Measurements from ENCODE around the gene KATNAL1.

DNA sequence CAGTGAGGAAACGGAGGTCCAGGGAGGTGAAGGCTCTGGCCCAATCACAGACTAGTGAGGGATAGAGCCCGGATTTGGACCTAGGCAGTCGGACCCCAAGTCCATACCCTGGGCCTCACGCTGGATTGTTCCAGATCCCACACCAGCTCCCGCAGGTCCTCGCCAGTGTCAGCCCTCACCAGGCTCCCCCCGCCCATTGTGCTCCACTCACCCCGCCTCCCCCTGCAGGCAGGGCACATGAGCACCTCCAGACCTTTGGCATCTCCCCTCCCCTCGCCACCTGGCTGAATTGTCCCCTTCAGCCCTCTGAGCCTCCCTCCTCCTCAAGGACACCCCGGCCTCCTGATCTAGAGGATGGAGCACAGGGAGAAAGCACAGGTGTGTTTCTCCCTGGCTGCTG lies 152.4 kb downstream of the KATNAL1 start:
- TF ChIP-seq SRF (IDR thresholded peaks at IDR 0.05; ENCODE audit: low read depth in 2 of 2, low read length in 2 of 2), result no peak
- TF ChIP-seq, protein P1, sequence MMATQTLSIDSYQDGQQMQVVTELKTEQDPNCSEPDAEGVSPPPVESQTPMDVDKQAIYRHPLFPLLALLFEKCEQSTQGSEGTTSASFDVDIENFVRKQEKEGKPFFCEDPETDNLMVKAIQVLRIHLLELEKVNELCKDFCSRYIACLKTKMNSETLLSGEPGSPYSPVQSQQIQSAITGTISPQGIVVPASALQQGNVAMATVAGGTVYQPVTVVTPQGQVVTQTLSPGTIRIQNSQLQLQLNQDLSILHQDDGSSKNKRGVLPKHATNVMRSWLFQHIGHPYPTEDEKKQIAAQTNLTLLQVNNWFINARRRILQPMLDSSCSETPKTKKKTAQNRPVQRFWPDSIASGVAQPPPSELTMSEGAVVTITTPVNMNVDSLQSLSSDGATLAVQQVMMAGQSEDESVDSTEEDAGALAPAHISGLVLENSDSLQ (IDR thresholded peaks at IDR 0.05), result no peak
- TF ChIP-seq, protein P2, sequence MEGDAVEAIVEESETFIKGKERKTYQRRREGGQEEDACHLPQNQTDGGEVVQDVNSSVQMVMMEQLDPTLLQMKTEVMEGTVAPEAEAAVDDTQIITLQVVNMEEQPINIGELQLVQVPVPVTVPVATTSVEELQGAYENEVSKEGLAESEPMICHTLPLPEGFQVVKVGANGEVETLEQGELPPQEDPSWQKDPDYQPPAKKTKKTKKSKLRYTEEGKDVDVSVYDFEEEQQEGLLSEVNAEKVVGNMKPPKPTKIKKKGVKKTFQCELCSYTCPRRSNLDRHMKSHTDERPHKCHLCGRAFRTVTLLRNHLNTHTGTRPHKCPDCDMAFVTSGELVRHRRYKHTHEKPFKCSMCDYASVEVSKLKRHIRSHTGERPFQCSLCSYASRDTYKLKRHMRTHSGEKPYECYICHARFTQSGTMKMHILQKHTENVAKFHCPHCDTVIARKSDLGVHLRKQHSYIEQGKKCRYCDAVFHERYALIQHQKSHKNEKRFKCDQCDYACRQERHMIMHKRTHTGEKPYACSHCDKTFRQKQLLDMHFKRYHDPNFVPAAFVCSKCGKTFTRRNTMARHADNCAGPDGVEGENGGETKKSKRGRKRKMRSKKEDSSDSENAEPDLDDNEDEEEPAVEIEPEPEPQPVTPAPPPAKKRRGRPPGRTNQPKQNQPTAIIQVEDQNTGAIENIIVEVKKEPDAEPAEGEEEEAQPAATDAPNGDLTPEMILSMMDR (IDR thresholded peaks at IDR 0.05 in 2 of 3, conservative IDR thresholded peaks at IDR 0.05 in 1 of 3; ENCODE audit: control insufficient read depth in 2 of 3, extremely low read depth in 1 of 3, insufficient read depth in 1 of 3, low read depth in 3 of 3, low read length in 3 of 3), result no peak
- TF ChIP-seq, protein P3, sequence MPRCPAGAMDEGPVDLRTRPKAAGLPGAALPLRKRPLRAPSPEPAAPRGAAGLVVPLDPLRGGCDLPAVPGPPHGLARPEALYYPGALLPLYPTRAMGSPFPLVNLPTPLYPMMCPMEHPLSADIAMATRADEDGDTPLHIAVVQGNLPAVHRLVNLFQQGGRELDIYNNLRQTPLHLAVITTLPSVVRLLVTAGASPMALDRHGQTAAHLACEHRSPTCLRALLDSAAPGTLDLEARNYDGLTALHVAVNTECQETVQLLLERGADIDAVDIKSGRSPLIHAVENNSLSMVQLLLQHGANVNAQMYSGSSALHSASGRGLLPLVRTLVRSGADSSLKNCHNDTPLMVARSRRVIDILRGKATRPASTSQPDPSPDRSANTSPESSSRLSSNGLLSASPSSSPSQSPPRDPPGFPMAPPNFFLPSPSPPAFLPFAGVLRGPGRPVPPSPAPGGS (IDR thresholded peaks at IDR 0.05; ENCODE audit: borderline replicate concordance, insufficient read depth, low read depth, low read length, poor library complexity, severe bottlenecking), result no peak
- no peak for TF ChIP-seq POLR2A (IDR thresholded peaks at IDR 0.05; ENCODE audit: low read depth, low read length)
- TF ChIP-seq MYC (IDR thresholded peaks at IDR 0.05; ENCODE audit: insufficient read depth, insufficient read length, insufficient replicate concordance, low read length, severe bottlenecking), result no peak
- no peak for TF ChIP-seq EP300 (IDR thresholded peaks at IDR 0.05; ENCODE audit: borderline replicate concordance in 1 of 2, control insufficient read depth in 1 of 2, low read depth in 2 of 2, low read length in 2 of 2)
- no peak for TF ChIP-seq YY1 (IDR thresholded peaks at IDR 0.05; ENCODE audit: low read depth, low read length)
- TF ChIP-seq, protein P4, sequence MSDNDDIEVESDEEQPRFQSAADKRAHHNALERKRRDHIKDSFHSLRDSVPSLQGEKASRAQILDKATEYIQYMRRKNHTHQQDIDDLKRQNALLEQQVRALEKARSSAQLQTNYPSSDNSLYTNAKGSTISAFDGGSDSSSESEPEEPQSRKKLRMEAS (IDR thresholded peaks at IDR 0.05; ENCODE audit: low read depth, low read length), result no peak
- TF ChIP-seq PAX5 (IDR thresholded peaks at IDR 0.05; ENCODE audit: borderline replicate concordance, low read depth, low read length), result no peak
